ENCODE measurements around the gene CPXM2. TPM values are rescaled to one million over a fixed set of nuclear protein-coding genes. Genes with fewer than 3 reads are reported as not detected.

The CPXM2 gene
- total and polyA plus RNA-seq, 4 donors, result 0.05 to 0.92 (median 0.44) TPM

- Histone ChIP-seq H3K4me3 (ENCODE audit: low read depth in 1 of 3, low read length in 3 of 3) (no peak overlapping the region), H3K4me1 (ENCODE audit: control insufficient read depth in 4 of 4, insufficient read depth in 4 of 4, low read length in 3 of 4) (no peaks in the 10 kb centered on the region), H3K36me3 (ENCODE audit: control insufficient read depth in 4 of 4, insufficient read depth in 3 of 4, low read depth in 1 of 4, low read length in 3 of 4) (no peaks in the 10 kb centered on the region), H3K9ac (ENCODE audit: low read depth in 1 of 2, low read length in 2 of 2) (no peak overlapping the region), H3K9me3 (ENCODE audit: control insufficient read depth in 4 of 4, low read length in 3 of 4) (no peaks in the 10 kb centered on the region), H3K27ac (ENCODE audit: low read depth in 1 of 2, low read length in 2 of 2) (no peak overlapping the region), H3K27me3 (ENCODE audit: control insufficient read depth in 4 of 4, insufficient read depth in 4 of 4, low read length in 3 of 4) (peaks cover 0 to 8% (median 3%) of the 10 kb centered on the region in 4 donors)
- WGBS, result 77% methylated on average over 23 of the region's 23 CpGs
- TF ChIP-seq CTCF (IDR thresholded peaks at IDR 0.05; ENCODE audit: low read depth, low read length, missing input control) (no peak), NR2F2 (IDR thresholded peaks at IDR 0.05) (no peak), GABPA (IDR thresholded peaks at IDR 0.05 in 1 of 2, conservative IDR thresholded peaks at IDR 0.05 in 1 of 2) (no peak), HNF4G (IDR thresholded peaks at IDR 0.05) (no peak), RAD21 (IDR thresholded peaks at IDR 0.05) (no peak), HNF4A (conservative IDR thresholded peaks at IDR 0.05) (no peak), RXRA (IDR thresholded peaks at IDR 0.05) (no peak), FOXA1 (IDR thresholded peaks at IDR 0.05) (no peak), SP1 (IDR thresholded peaks at IDR 0.05) (no peak)
- TF ChIP-seq, protein P1, sequence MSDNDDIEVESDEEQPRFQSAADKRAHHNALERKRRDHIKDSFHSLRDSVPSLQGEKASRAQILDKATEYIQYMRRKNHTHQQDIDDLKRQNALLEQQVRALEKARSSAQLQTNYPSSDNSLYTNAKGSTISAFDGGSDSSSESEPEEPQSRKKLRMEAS (IDR thresholded peaks at IDR 0.05), result no peak
- DNase-seq (ENCODE audit: low spot score), result no peak
Measured at GRCh38 chr10:123761666-123762230, 129.9 kb downstream of the CPXM2 start.

GRCh38 chr10:123761038-123761428, 130.6 kb downstream of the CPXM2 start:
- H3K27ac ChIP-seq (ENCODE audit: low read depth in 1 of 2, low read length in 2 of 2), result no peak overlapping the region
- TF ChIP-seq EGR1 (IDR thresholded peaks at IDR 0.05; ENCODE audit: low read depth in 2 of 2), result no peak
- no peak for TF ChIP-seq FOXA2 (IDR thresholded peaks at IDR 0.05)
- TF ChIP-seq YY1 (IDR thresholded peaks at IDR 0.05), result no peak
- no peak for TF ChIP-seq RXRA (IDR thresholded peaks at IDR 0.05)
- TF ChIP-seq, protein P2, sequence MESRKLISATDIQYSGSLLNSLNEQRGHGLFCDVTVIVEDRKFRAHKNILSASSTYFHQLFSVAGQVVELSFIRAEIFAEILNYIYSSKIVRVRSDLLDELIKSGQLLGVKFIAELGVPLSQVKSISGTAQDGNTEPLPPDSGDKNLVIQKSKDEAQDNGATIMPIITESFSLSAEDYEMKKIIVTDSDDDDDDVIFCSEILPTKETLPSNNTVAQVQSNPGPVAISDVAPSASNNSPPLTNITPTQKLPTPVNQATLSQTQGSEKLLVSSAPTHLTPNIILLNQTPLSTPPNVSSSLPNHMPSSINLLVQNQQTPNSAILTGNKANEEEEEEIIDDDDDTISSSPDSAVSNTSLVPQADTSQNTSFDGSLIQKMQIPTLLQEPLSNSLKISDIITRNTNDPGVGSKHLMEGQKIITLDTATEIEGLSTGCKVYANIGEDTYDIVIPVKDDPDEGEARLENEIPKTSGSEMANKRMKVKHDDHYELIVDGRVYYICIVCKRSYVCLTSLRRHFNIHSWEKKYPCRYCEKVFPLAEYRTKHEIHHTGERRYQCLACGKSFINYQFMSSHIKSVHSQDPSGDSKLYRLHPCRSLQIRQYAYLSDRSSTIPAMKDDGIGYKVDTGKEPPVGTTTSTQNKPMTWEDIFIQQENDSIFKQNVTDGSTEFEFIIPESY (IDR thresholded peaks at IDR 0.05), result no peak
- TF ChIP-seq JUND (IDR thresholded peaks at IDR 0.05), result no peak
- TF ChIP-seq REST (IDR thresholded peaks at IDR 0.05), result no peak
- TF ChIP-seq SP1 (IDR thresholded peaks at IDR 0.05), result no peak
- no peak for TF ChIP-seq GABPA (IDR thresholded peaks at IDR 0.05 in 1 of 2, conservative IDR thresholded peaks at IDR 0.05 in 1 of 2)
- no peak for TF ChIP-seq CTCF (IDR thresholded peaks at IDR 0.05; ENCODE audit: low read depth, low read length, missing input control)
- TF ChIP-seq, protein P1 (IDR thresholded peaks at IDR 0.05), result no peak
- TF ChIP-seq HNF4A (conservative IDR thresholded peaks at IDR 0.05), result no peak
- TF ChIP-seq TAF1 (conservative IDR thresholded peaks at IDR 0.05), result no peak
- no peak for TF ChIP-seq HNF4G (IDR thresholded peaks at IDR 0.05)
- no peak for TF ChIP-seq NR2F2 (IDR thresholded peaks at IDR 0.05)
- no peak for TF ChIP-seq RAD21 (IDR thresholded peaks at IDR 0.05)
- peaks cover 0 to 8% (median 3%) of the 10 kb centered on the region in 4 donors for H3K27me3 ChIP-seq (ENCODE audit: control insufficient read depth in 4 of 4, insufficient read depth in 4 of 4, low read length in 3 of 4)
- no peaks in the 10 kb centered on the region for H3K4me1 ChIP-seq (ENCODE audit: control insufficient read depth in 4 of 4, insufficient read depth in 4 of 4, low read length in 3 of 4)
- H3K9me3 ChIP-seq (ENCODE audit: control insufficient read depth in 4 of 4, low read length in 3 of 4), result no peaks in the 10 kb centered on the region
- DNase-seq (ENCODE audit: low spot score), result no peak
- H3K4me3 ChIP-seq (ENCODE audit: low read depth in 1 of 3, low read length in 3 of 3), result no peak overlapping the region
- H3K36me3 ChIP-seq (ENCODE audit: control insufficient read depth in 4 of 4, insufficient read depth in 3 of 4, low read depth in 1 of 4, low read length in 3 of 4), result no peaks in the 10 kb centered on the region
- WGBS, result 77% methylated on average over 10 of the region's 10 CpGs
- no peak overlapping the region for H3K9ac ChIP-seq (ENCODE audit: low read depth in 1 of 2, low read length in 2 of 2)
